BLaER1 treated with 17β-estradiol and CSF1 and Interleukin-3, amounts not matched to agents 10 nM and 100 nM (cell line): ENCODE measurements around the gene SLC12A4.
A peak's percentile ranks its signal among the peaks of the same experiment; 100 is the strongest.
"Not testable (repeated sequence)": the region's sequence is repeated elsewhere in the genome, so short reads cannot be mapped to it uniquely, and the experiment has no call there.

ENCODE experiments used
- H3K27ac ChIP-seq, 11 experiments: shearing (Covaris generic); formaldehyde crosslinking; 2 replicates each; pipeline ENCODE4 v1.8.1; 2022
- H3K27me3 ChIP-seq, 11 experiments: shearing (Covaris generic); formaldehyde crosslinking; 2 replicates each; pipeline ENCODE4 v1.8.1; 2022
- H3K36me3 ChIP-seq, 11 experiments: shearing (Covaris generic); formaldehyde crosslinking; 2 replicates each; pipeline ENCODE4 v1.8.1; 2022
- H3K4me1 ChIP-seq, 10 experiments: shearing (Covaris generic); formaldehyde crosslinking; 2 replicates each; pipeline ENCODE4 v1.8.1; 2022
- H3K4me2 ChIP-seq, 11 experiments: shearing (Covaris generic); formaldehyde crosslinking; 2 replicates each; pipeline ENCODE4 v1.8.1; 2022
- H3K4me3 ChIP-seq, 10 experiments: shearing (Covaris generic); formaldehyde crosslinking; 2 replicates each; pipeline ENCODE4 v1.8.1; 2022
- H3K9ac ChIP-seq, 11 experiments: shearing (Covaris generic); formaldehyde crosslinking; 2 replicates each; pipeline ENCODE4 v1.8.1; 2022
- H3K9me3 ChIP-seq, 11 experiments: shearing (Covaris generic); formaldehyde crosslinking; replicated peaks in 1 of 11; 2 replicates each; pipeline ENCODE4 v1.8.1; 2022
- H4K20me1 ChIP-seq, 11 experiments: shearing (Covaris generic); formaldehyde crosslinking; 2 replicates each; pipeline ENCODE4 v1.8.1; 2022
- Cebpa-rat ChIP-seq, 11 experiments: shearing (Covaris generic); IDR thresholded peaks; 2 replicates each; pipeline ENCODE4 v1.8.1; 2022

SLC12A4 gene

DNA sequence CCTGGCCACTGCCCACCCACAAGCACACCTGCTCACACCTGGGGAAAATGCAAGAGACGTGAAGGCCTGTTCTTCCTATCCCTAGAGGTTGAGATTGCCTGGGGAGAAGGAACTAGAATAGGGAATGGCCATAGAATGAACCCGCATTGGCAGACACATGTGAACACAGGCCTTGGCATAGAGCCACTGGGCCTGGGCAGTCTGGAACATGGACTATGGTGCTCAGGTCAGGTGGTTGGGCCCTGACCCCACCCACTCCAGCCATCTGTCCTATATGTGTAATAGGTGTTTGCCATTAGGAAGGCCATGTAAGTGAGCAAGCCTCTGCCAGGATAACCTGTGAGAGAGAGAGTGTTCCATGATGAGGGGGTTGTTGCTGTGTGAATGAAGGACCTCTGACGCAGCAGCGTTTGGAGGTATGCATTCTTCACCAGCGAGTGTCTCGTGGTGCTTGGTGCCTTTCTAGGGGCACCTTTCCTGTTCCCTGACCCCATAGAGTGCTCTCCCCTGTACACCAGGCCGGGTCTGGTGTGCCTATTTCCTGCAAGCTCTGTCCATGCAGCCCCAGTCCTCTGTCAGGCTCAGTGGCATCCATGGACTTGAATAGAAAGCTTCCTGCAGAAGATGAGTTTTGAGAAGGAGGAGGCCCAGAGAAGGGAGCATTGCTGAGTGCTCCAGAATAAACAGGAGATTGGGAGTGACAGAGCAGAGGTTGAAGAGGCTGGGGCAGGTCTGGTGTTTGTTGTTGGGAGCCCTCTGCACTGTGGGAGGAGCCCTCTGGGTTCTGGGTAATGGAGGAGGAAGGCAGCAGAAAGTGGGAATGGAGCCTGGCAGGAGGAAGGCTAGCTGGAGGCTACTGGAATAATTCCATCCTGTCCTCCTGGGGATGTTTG is 52.4 kb downstream of the SLC12A4 start:
- Histone ChIP-seq H3K36me3 (peaks cover 18 to 93% (median 74%) of the 10 kb centered on the region in 11 experiments), H3K4me2 (no peak overlapping the region), H3K27ac (no peak overlapping the region)

DNA sequence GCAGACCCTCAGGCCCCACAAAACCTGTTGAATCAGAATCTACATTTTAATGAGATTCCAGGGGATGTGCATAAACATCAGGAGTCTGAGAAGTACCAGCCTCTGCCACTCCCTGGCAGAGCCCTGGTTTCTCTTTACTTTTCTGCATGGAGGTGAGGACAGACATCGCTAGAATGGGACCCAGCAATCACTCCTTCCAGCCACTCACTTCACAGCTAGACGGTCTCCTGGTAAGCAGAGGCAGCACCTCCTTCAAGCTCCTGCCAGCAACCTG is 53.0 kb downstream of the SLC12A4 start:
- H3K9me3 ChIP-seq, H3K4me2 ChIP-seq, H3K9ac ChIP-seq, H3K27me3 ChIP-seq, H3K4me3 ChIP-seq, H3K27ac ChIP-seq: not testable (repeated sequence)
- H3K36me3 ChIP-seq: peaks cover 20 to 97% (median 79%) of the 10 kb centered on the region in 11 experiments
- H4K20me1 ChIP-seq: peaks cover 35 to 99% (median 77%) of the 10 kb centered on the region in 11 experiments
- peaks cover 20 to 42% (median 32%) of the 10 kb centered on the region in 10 experiments for H3K4me1 ChIP-seq

More for the DNA sequence above, 52.4 kb downstream of the SLC12A4 start:
- Histone ChIP-seq H3K4me3 (no peak overlapping the region), H3K27me3 (no peaks in the 10 kb centered on the region), H3K9ac (peak overlapping the region in 3 of 11 experiments; percentile 1 to 63 (median 47); a peak in 2 of 22 replicates), H3K4me1 (peaks cover 23 to 42% (median 32%) of the 10 kb centered on the region in 10 experiments), H3K9me3 (no peaks in the 10 kb centered on the region), H4K20me1 (peaks cover 34 to 99% (median 77%) of the 10 kb centered on the region in 11 experiments)
- no peak for TF ChIP-seq Cebpa-rat (IDR thresholded peaks at IDR 0.05)

DNA sequence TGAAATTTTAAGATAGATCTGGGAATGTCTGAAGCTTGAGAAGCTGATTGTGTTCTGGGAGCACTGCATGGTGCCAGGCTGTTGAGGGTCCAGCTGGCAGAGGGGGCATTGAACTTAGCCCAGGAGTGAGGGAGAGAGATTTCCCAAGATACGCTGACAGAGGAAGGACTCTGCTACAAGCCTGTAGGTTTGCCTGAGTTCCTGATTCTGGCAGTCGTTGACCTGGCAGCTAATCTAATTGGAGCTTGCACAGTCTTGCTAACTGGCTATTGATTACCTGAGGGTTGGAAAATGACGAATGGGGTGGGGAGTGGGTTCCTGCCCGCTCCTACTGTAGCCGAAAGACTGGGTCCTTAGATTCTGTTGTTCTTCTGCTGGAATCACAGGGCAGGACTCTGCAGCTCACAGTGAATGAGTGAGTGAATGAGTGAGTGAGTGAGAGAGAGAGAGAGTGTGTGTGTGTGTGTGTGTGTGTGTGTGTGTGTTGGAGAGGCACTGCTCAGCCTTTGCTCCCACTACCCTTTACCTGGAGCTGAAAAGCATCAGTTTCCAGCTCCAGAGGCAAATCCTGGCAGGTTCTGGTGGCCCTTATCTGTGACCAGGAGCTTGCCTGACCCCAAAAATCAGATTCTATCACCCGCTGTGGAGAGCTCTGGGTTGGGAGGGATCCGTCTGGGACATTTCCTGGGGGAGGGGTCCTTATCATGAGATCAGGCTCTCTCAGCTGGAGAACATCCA is 53.5 kb downstream of the SLC12A4 start:
- no peak for TF ChIP-seq Cebpa-rat (IDR thresholded peaks at IDR 0.05)
- Histone ChIP-seq H3K27me3 (no peaks in the 10 kb centered on the region), H3K4me3 (no peak overlapping the region), H3K27ac (no peak overlapping the region), H3K4me1 (peaks cover 24 to 42% (median 32%) of the 10 kb centered on the region in 10 experiments), H4K20me1 (peaks cover 36 to 99% (median 76%) of the 10 kb centered on the region in 11 experiments), H3K9ac (no peak overlapping the region), H3K4me2 (no peak overlapping the region), H3K9me3 (no peaks in the 10 kb centered on the region), H3K36me3 (peaks cover 22 to 93% (median 76%) of the 10 kb centered on the region in 11 experiments)

DNA sequence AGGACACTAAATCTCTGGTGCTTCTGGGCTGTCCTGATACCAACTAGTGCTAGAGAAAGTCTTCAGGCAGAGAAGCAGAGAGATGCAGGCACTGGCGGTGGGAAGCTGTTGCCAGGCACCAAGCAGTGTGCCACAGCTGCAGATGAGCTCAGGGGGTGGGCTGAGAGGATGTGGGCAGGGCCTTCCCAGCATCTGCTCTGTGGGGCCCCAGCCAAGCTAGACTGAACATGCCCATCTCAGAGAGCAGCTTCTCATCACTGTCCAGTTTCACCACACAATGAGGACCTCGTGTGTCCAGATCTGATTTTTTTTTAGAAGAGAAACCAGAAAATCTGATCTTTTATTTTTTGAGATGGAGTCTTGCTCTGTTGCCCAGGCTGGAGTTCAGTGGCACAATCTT is 58.3 kb downstream of the SLC12A4 start:
- H3K4me1 ChIP-seq: peaks cover 10 to 23% (median 21%) of the 10 kb centered on the region in 10 experiments
- peaks cover 7 to 85% (median 43%) of the 10 kb centered on the region in 11 experiments; a peak in 19 of 22 replicates for H4K20me1 ChIP-seq
- H3K4me2 ChIP-seq: peak overlapping the region in 9 of 11 experiments; percentile 22 to 52 (median 33); a peak in 18 of 22 replicates
- H3K36me3 ChIP-seq: peaks cover 24 to 88% (median 58%) of the 10 kb centered on the region in 11 experiments
- H3K9ac ChIP-seq: peak overlapping the region in 7 of 11 experiments; percentile 7 to 49 (median 28); a peak in 7 of 22 replicates
- H3K9me3 ChIP-seq: no peaks in the 10 kb centered on the region
- H3K4me3 ChIP-seq: no peak overlapping the region
- H3K27ac ChIP-seq: peak overlapping the region in 9 of 11 experiments; percentile 1 to 64 (median 36); a peak in 12 of 22 replicates
- H3K27me3 ChIP-seq: no peaks in the 10 kb centered on the region
- TF ChIP-seq Cebpa-rat (IDR thresholded peaks at IDR 0.05): no peak

DNA sequence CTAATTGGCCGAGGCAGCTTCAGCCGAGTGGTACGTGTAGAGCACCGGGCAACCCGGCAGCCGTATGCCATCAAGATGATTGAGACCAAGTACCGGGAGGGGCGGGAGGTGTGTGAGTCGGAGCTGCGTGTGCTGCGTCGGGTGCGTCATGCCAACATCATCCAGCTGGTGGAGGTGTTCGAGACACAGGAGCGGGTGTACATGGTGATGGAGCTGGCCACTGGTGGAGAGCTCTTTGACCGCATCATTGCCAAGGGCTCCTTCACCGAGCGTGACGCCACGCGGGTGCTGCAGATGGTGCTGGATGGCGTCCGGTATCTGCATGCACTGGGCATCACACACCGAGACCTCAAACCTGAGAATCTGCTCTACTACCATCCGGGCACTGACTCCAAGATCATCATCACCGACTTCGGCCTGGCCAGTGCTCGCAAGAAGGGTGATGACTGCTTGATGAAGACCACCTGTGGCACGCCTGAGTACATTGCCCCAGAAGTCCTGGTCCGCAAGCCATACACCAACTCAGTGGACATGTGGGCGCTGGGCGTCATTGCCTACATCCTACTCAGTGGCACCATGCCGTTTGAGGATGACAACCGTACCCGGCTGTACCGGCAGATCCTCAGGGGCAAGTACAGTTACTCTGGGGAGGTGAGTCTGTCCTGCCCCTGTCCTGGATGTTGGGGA is 59.2 kb downstream of the SLC12A4 start:
- H3K27me3 ChIP-seq: no peaks in the 10 kb centered on the region
- no peak for TF ChIP-seq Cebpa-rat (IDR thresholded peaks at IDR 0.05)
- H3K9me3 ChIP-seq: no peaks in the 10 kb centered on the region
- H4K20me1 ChIP-seq: peaks cover 7 to 85% (median 43%) of the 10 kb centered on the region in 11 experiments; a peak in 19 of 22 replicates
- peaks cover 24 to 88% (median 49%) of the 10 kb centered on the region in 11 experiments for H3K36me3 ChIP-seq
- H3K9ac ChIP-seq: peak overlapping the region in 4 of 11 experiments; percentile 7 to 42 (median 29); a peak in 3 of 22 replicates
- H3K27ac ChIP-seq: peak overlapping the region in 4 of 11 experiments; percentile 1 to 26 (median 16); a peak in 4 of 22 replicates
- no peak overlapping the region for H3K4me3 ChIP-seq
- H3K4me2 ChIP-seq: peak overlapping the region in 9 of 11 experiments; percentile 22 to 52 (median 33); a peak in 14 of 22 replicates
- peaks cover 10 to 23% (median 21%) of the 10 kb centered on the region in 10 experiments for H3K4me1 ChIP-seq

DNA sequence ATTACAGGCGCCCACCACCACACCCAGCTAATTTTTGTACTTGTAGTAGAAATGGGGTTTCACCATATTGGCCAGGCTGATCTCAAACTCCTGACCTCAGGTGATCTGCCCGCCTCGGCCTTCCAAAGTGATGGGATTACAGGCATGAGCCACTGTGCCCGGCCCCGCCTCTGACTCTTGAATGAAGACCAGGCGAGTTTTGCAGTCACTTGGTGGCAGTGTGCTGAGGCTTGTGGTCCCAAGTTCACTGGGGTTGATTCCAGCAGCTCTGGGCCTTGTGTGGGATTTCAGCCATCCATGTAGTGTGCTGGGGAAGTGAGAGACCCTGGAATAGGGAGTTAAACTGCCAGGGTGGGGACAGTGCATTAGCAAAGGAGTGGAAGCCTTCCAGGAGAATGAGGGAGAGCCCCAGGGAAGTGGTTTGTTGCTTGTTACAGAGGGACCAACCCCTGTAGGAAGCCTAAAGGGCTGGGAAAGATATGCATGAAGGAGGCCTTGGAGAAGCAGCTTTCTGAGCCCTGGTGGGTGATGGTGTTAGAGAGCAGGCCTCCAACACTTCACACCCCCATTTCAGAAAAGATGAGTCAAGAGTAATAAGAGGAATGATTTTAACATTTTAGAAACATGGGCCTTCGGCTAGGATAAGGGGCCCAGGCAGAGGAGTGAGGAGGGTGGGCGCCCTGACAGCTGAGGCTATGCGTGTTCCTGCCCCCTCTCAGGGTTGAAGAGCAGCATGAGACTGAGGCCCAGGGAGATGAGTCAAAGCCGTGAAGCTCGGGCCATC is 60.8 kb downstream of the SLC12A4 start:
- Histone ChIP-seq H3K9ac (peak overlapping the region in 2 of 11 experiments; percentile 2 to 5; a peak in 1 of 22 replicates), H3K27me3 (no peaks in the 10 kb centered on the region), H3K4me2 (no peak overlapping the region), H3K9me3 (no peaks in the 10 kb centered on the region), H3K36me3 (peaks cover 34 to 90% (median 57%) of the 10 kb centered on the region in 11 experiments), H4K20me1 (peaks cover 7 to 86% (median 48%) of the 10 kb centered on the region in 11 experiments; a peak in 19 of 22 replicates), H3K4me1 (peaks cover 10 to 23% (median 21%) of the 10 kb centered on the region in 10 experiments), H3K27ac (no peak overlapping the region), H3K4me3 (no peak overlapping the region)
- no peak for TF ChIP-seq Cebpa-rat (IDR thresholded peaks at IDR 0.05)

DNA sequence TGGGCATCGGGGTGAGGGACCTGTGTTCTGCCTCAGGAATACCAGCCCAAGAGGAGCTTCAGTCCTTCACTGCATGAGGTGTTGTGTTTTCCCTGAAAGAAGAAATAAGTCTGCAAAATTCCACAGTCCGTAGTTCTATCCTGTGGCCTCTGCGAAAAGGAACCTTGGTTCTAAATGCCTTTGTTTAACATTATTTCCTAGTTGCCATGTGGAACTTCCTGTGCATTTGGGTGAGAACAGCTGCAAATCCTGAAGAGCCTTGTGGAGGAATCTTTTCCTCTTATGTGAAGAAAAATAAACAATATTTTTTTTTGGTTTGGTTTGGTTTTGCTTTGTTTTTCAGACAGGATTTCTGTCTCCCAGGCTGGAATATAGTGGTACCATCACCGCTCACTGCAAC is 65.6 kb downstream of the SLC12A4 start:
- Histone ChIP-seq H4K20me1 (peaks cover 12 to 86% (median 60%) of the 10 kb centered on the region in 11 experiments; a peak in 17 of 22 replicates), H3K27me3 (no peaks in the 10 kb centered on the region), H3K4me3 (no peak overlapping the region), H3K36me3 (peaks cover 9 to 75% (median 35%) of the 10 kb centered on the region in 11 experiments; a peak in 19 of 22 replicates), H3K4me1 (0 out of 20 replicates have a peak, but pooled peaks cover 0 to 4% (median 0%) of the 10 kb centered on the region in 10 experiments), H3K27ac (no peak overlapping the region), H3K9me3 (no peaks in the 10 kb centered on the region), H3K9ac (no peak overlapping the region), H3K4me2 (no peak overlapping the region)
- no peak for TF ChIP-seq Cebpa-rat (IDR thresholded peaks at IDR 0.05)

DNA sequence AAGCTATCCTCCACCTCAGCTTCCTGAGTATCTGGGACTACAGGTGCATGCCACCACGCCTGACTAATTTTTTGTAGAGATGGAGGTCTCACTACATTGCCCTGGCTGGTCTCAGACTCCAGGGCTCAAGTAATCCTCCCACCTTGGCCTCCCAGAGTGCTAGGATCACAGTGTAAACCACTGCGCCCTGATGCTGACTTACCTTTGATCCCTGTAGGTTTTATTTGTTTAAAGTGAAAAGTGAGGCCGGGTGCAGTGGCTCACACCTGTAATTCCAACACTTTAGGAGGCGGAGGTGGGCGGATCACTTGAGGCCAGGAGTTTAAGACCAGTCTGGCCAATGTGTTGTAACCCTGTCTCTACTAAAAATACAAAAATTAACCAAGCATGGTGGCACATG is 66.7 kb downstream of the SLC12A4 start:
- no peak for TF ChIP-seq Cebpa-rat (IDR thresholded peaks at IDR 0.05)
- Histone ChIP-seq H3K27ac (no peak overlapping the region), H3K36me3 (peaks cover 9 to 77% (median 42%) of the 10 kb centered on the region in 11 experiments; a peak in 19 of 22 replicates), H3K4me1 (0 out of 20 replicates have a peak, but pooled peaks cover 0 to 4% (median 0%) of the 10 kb centered on the region in 10 experiments), H3K4me3 (no peak overlapping the region), H3K9me3 (no peaks in the 10 kb centered on the region), H3K27me3 (no peaks in the 10 kb centered on the region), H3K9ac (no peak overlapping the region), H3K4me2 (no peak overlapping the region), H4K20me1 (peaks cover 22 to 90% (median 65%) of the 10 kb centered on the region in 11 experiments; a peak in 17 of 22 replicates)
